ENCODE measurements around the gene NOP14. TPM values are rescaled to one million over a fixed set of nuclear protein-coding genes. Genes with fewer than 3 reads are reported as not detected.
"Not testable (repeated sequence)": the region's sequence is repeated elsewhere in the genome, so short reads cannot be mapped to it uniquely, and the experiment has no call there.

The NOP14 gene
- total RNA-seq, 1 donor from 2014 or later, result 21.4 TPM

DNA sequence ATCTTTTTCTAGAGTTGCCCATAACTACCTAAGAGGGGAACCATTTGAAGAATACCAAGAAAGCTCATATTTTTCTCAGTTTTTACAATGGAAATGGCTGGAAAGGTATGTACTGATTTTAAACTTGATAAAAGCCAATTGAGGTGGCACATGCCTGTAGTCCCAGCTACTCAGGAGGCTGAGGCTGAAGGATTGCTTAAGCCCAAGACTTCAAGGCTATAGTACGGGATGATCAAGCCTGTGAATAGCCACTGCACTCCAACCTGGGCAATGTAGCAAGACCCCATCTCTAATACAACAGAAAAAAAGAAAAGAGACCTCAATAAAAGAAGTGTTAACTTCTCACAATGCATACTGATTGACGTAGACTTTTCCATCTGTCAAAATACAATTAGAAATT lies 44.5 kb upstream of the NOP14 start:
- ATAC-seq (no peak), DNase-seq (no peak)
- H3K9me3 ChIP-seq, result no peaks in the 10 kb centered on the region
- no peak overlapping the region for H3K27ac ChIP-seq
- H3K4me1 ChIP-seq, result peaks cover 4% of the 10 kb centered on the region
- no peaks in the 10 kb centered on the region for H3K36me3 ChIP-seq
- H3K4me3 ChIP-seq, result no peak overlapping the region
- H3K27me3 ChIP-seq, result no peaks in the 10 kb centered on the region
- TF ChIP-seq, protein P1, sequence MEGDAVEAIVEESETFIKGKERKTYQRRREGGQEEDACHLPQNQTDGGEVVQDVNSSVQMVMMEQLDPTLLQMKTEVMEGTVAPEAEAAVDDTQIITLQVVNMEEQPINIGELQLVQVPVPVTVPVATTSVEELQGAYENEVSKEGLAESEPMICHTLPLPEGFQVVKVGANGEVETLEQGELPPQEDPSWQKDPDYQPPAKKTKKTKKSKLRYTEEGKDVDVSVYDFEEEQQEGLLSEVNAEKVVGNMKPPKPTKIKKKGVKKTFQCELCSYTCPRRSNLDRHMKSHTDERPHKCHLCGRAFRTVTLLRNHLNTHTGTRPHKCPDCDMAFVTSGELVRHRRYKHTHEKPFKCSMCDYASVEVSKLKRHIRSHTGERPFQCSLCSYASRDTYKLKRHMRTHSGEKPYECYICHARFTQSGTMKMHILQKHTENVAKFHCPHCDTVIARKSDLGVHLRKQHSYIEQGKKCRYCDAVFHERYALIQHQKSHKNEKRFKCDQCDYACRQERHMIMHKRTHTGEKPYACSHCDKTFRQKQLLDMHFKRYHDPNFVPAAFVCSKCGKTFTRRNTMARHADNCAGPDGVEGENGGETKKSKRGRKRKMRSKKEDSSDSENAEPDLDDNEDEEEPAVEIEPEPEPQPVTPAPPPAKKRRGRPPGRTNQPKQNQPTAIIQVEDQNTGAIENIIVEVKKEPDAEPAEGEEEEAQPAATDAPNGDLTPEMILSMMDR (IDR thresholded peaks at IDR 0.05), result no peak
- intact Hi-C loops (cut with DNase I), result no loop called here

DNA sequence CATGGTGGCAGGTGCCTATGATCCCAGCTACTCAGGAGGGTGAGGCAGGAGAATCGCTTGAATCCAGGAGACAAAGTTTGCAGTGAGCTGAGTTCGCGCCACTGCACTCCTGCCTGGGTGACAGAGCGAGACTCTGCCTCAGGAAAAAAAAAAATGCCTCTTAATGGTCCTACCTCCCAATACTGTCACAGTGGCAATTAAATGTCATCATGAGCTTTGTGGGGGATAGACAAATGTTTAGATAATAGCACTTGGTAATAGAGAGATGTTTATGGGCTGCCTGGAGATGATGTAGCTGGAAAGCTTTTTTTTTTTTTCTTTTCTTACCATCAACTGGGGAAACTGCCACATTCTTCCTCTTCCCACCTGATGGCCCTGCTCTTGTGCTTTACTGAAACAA lies 33.2 kb upstream of the NOP14 start:
- DNase-seq (no peak), ATAC-seq (no peak)
- Histone ChIP-seq H3K4me1 (no peaks in the 10 kb centered on the region), H3K9me3 (no peaks in the 10 kb centered on the region), H3K4me3 (no peak overlapping the region), H3K36me3 (no peaks in the 10 kb centered on the region), H3K27ac (no peak overlapping the region), H3K27me3 (no peaks in the 10 kb centered on the region)
- intact Hi-C loops (cut with DNase I), result no loop called here
- TF ChIP-seq, protein P1 (IDR thresholded peaks at IDR 0.05), result no peak

- ATAC-seq, result no peak
- no peaks in the 10 kb centered on the region for H3K36me3 ChIP-seq
- H3K9me3 ChIP-seq, result no peaks in the 10 kb centered on the region
- H3K27me3 ChIP-seq, result no peaks in the 10 kb centered on the region
- no peaks in the 10 kb centered on the region for H3K4me1 ChIP-seq
- TF ChIP-seq, protein P1 (IDR thresholded peaks at IDR 0.05), result no peak
- intact Hi-C loops (cut with DNase I), result no loop called here
- H3K4me3 ChIP-seq, result no peak overlapping the region
- no peak overlapping the region for H3K27ac ChIP-seq
- DNase-seq, result no peak
Observed at GRCh38 chr4:2995546-2996265, 32.5 kb upstream of the NOP14 start.

DNA sequence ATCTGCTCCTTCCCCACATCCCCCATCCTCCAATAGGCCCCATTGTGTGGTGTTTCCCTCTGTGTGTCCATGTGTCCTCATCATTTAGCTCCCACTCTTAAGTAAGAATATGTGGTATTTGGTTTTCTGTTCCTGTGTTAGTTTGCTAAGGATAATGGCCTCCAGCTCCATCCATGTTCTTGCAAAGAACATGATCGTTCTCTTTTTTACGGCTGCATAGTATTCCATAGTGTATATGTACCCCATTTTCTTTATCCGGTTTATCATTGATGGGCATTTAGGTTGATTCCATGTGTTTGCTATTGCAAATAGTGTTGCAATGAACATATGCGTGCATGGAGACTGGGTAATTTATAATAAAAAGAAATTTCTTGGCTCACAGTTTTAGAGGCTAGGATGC lies 31.7 kb upstream of the NOP14 start:
- no peak for DNase-seq
- no peaks in the 10 kb centered on the region for H3K36me3 ChIP-seq
- H3K9me3 ChIP-seq, result no peaks in the 10 kb centered on the region
- ATAC-seq, result no peak
- intact Hi-C loops (cut with DNase I), result no loop called here
- no peaks in the 10 kb centered on the region for H3K4me1 ChIP-seq
- H3K4me3 ChIP-seq, result no peak overlapping the region
- TF ChIP-seq, protein P1 (IDR thresholded peaks at IDR 0.05), result no peak
- no peak overlapping the region for H3K27ac ChIP-seq
- no peaks in the 10 kb centered on the region for H3K27me3 ChIP-seq

DNA sequence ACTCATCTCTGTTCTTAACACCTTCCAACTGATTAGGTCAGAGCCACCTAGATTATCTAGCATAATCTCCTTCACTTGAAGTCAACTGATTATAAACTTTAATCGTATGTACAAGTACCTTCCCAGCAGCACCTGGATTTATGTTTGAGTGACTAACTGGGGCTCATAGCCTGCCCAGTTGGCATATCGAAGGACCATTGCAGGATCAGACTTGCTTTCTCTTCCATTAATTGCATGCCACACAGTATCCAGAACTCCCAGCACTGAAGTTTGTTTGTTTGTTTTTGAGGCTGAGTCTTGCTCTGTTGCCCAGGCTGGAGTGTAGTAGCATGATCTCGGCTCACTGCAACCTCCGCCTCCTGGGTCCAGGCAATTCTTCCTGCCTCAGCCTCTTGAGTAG lies 28.0 kb upstream of the NOP14 start:
- intact Hi-C loops (cut with DNase I), result no loop called here
- no peaks in the 10 kb centered on the region for H3K36me3 ChIP-seq
- no peak for DNase-seq
- H3K27me3 ChIP-seq, result no peaks in the 10 kb centered on the region
- TF ChIP-seq, protein P1 (IDR thresholded peaks at IDR 0.05), result no peak
- H3K9me3 ChIP-seq, result no peaks in the 10 kb centered on the region
- no peaks in the 10 kb centered on the region for H3K4me1 ChIP-seq
- no peak for ATAC-seq
- no peak overlapping the region for H3K4me3 ChIP-seq
- no peak overlapping the region for H3K27ac ChIP-seq

DNA sequence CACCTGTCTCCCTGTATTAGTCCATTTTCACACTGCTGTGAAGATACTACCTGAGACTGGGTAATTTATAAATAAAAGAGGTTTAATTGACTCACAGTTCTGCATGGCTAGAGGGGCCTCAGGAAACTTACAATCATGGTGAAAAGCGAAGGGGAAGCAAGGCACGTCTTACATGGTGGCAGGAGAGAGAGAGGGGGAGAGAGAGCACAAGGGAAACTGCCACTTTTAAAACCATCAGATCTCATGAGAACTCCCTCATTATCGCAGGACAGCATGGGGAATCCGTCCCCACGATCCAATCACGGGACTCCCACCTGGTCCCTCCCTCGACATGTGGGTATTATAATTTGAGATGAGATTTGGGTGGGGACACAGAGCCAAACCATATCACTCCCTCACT lies 20.5 kb upstream of the NOP14 start:
- DNase-seq; ATAC-seq; intact Hi-C loops (cut with DNase I); H3K27ac ChIP-seq; H3K4me3 ChIP-seq; H3K9me3 ChIP-seq; H3K4me1 ChIP-seq; H3K27me3 ChIP-seq; H3K36me3 ChIP-seq: not testable (repeated sequence)
